K562 (cell line): ENCODE results near the gene CD164L2. TPM values are rescaled to one million over a fixed set of nuclear protein-coding genes. Genes with fewer than 3 reads are reported as not detected.
A peak's percentile ranks its signal among the peaks of the same experiment; 100 is the strongest.

Experiments used
- ARNT ChIP-seq, 2 experiments: fragments of 450-650 bp; IDR thresholded peaks; 2 replicates each; pipeline ENCODE4 v1.6.1; 2016; ENCODE audit warnings: mild to moderate bottlenecking in 1 of 2
- BRF1 ChIP-seq: IDR thresholded peaks from 3 replicates; pipeline ENCODE4 v1.6.1; 2011; ENCODE audit warnings: borderline replicate concordance, mild to moderate bottlenecking; ENCODE audit not compliant: insufficient read length; ENCODE audit errors: extremely low read depth
- CC2D1A ChIP-seq: fragments of 450-650 bp; IDR thresholded peaks from 2 replicates; pipeline ENCODE4 v1.6.1; 2017; ENCODE audit warnings: mild to moderate bottlenecking
- FOXA3 ChIP-seq, 2 experiments: fragments of 450-650 bp in 1 of 2; sonication (generic) in 1 of 2; formaldehyde crosslinking; IDR thresholded peaks in 1 of 2; conservative IDR thresholded peaks in 1 of 2; 2 replicates each; pipeline versions ENCODE4 v1.4.0 to v1.8.0; 2020 to 2022; ENCODE audit warnings: mild to moderate bottlenecking in 2 of 2, missing genetic modification reagents in 1 of 2
- GABPB2 ChIP-seq: fragments of 250-450 bp; sonication (Bioruptor Pico); conservative IDR thresholded peaks from 2 replicates; pipeline ENCODE4 v1.5.1; 2021; ENCODE audit warnings: mild to moderate bottlenecking
- GTF3C2 ChIP-seq: IDR thresholded peaks from 3 replicates; pipeline ENCODE4 v1.6.1; 2011; ENCODE audit warnings: borderline replicate concordance, mild to moderate bottlenecking, moderate library complexity; ENCODE audit not compliant: insufficient read length; ENCODE audit errors: extremely low read depth
- HINFP ChIP-seq: fragments of 450-650 bp; conservative IDR thresholded peaks from 2 replicates; pipeline ENCODE4 v1.6.1; 2016; ENCODE audit warnings: missing genetic modification characterization, low read depth, mild to moderate bottlenecking, control low read depth, missing compliant biosample characterization
- ID3 ChIP-seq, 2 experiments: fragments of 250-450 bp in 1 of 2; fragments of 450-650 bp in 1 of 2; sonication (Bioruptor Pico) in 1 of 2; IDR thresholded peaks; 2 replicates each; pipeline versions ENCODE4 v1.6.1 to v1.8.0; 2016 to 2021; ENCODE audit warnings: mild to moderate bottlenecking in 2 of 2, moderate library complexity in 2 of 2, missing compliant biosample characterization in 1 of 2, missing genetic modification characterization in 1 of 2
- MYNN ChIP-seq, 2 experiments: sonication (generic); formaldehyde crosslinking in 1 of 2; IDR thresholded peaks; 2 replicates each; pipeline versions ENCODE4 v1.5.0 to v1.6.1; 2016 to 2020; ENCODE audit warnings: antibody characterized with exemption in 1 of 2, missing genetic modification reagents in 1 of 2
- PBX2 ChIP-seq, 2 experiments: IDR thresholded peaks in 1 of 2; conservative IDR thresholded peaks in 1 of 2; 2 replicates each; pipeline ENCODE4 v1.6.1; 2016; ENCODE audit warnings: low read depth in 2 of 2, mild to moderate bottlenecking in 1 of 2, missing compliant biosample characterization in 1 of 2, missing genetic modification characterization in 1 of 2, moderate library complexity in 1 of 2
- POLR2A ChIP-seq: fragments of 450-650 bp; conservative IDR thresholded peaks from 2 replicates; pipeline ENCODE4 v1.6.1; 2016
- SMARCA5 ChIP-seq: fragments of 450-650 bp; IDR thresholded peaks from 2 replicates; pipeline ENCODE4 v1.6.1; 2016
- TAF9B ChIP-seq: fragments of 450-650 bp; IDR thresholded peaks from 2 replicates; pipeline ENCODE4 v1.6.1; 2018; ENCODE audit warnings: mild to moderate bottlenecking; ENCODE audit not compliant: partially characterized antibody
- ZC3H4 ChIP-seq: sonication (generic); formaldehyde crosslinking; IDR thresholded peaks from 2 replicates; pipeline ENCODE4 v1.9.0; 2021; ENCODE audit warnings: missing genetic modification reagents, borderline replicate concordance
- ZNF175 ChIP-seq: fragments of 200-800 bp; sonication (Bioruptor generic); IDR thresholded peaks from 2 replicates; pipeline ENCODE4 v1.6.1; 2016; ENCODE audit warnings: low read depth, mild to moderate bottlenecking, missing genetic modification characterization, missing compliant biosample characterization
- ZNF41 ChIP-seq: fragments of 250-450 bp; sonication (Bioruptor Pico); conservative IDR thresholded peaks from 2 replicates; pipeline ENCODE4 v1.4.0; 2020; ENCODE audit warnings: mild to moderate bottlenecking
- ZNF699 ChIP-seq: fragments of 250-450 bp; sonication (Bioruptor Pico); IDR thresholded peaks from 2 replicates; pipeline ENCODE4 v1.8.0; 2021; ENCODE audit warnings: mild to moderate bottlenecking, moderate library complexity; ENCODE audit not compliant: insufficient replicate concordance
- ZNF75A ChIP-seq: fragments of 450-650 bp; formaldehyde crosslinking; IDR thresholded peaks from 2 replicates; pipeline ENCODE4 v1.4.0; 2020; ENCODE audit warnings: mild to moderate bottlenecking
- ZNF764 ChIP-seq: fragments of 250-450 bp; sonication (Bioruptor Pico); IDR thresholded peaks from 2 replicates; pipeline ENCODE4 v1.4.0; 2020; ENCODE audit warnings: low read depth, mild to moderate bottlenecking, moderate library complexity
- polyA plus RNA-seq, 8 experiments: library from polyadenylated mRNA; depleted of rRNA in 4 of 8; stranded (reverse) in 5 of 8; unstranded in 3 of 8; fragments of >200 nt; fragmentation: Nextera tagmentation in 2 of 8; fragmentation: Illumina TruSeq in 1 of 8; extraction: Ambion mirVana in 2 of 8; extraction: Trizol in 1 of 8; gene quantifications; 2 replicates each; pipeline versions ENCODE4 v1.2.1 to v1.2.3, GENCODE V29; 2011 to 2014; ENCODE audit warnings: inconsistent platforms in 1 of 8, missing spikeins in 1 of 8
- total RNA-seq, 7 experiments: library from RNA; depleted of rRNA in 6 of 7; stranded (reverse); fragments of >200 nt in 6 of 7; fragmentation: Illumina TruSeq in 2 of 7; extraction: Trizol in 2 of 7; gene quantifications; 2 replicates each; pipeline versions ENCODE4 v1.2.1 to v1.2.3, GENCODE V29; 2011 to 2021; ENCODE audit warnings: low replicate concordance in 1 of 7

The CD164L2 gene
- total and polyA plus RNA-seq, 9 of the 15 experiments (the other 6 are each of a cell fraction or from before 2014, with no cell fraction given), result 0.08 to 0.92 (median 0.38) TPM; not detected in 1

- no peak for TF ChIP-seq ZNF764
- TF ChIP-seq CC2D1A, result peak; percentile 36; the same call in 1 of the 2 replicates
- peak; percentile 30 to 68; a peak in 2 of 4 replicates for TF ChIP-seq ARNT (IDR thresholded peaks at IDR 0.05)
- TF ChIP-seq BRF1, result no peak
- TF ChIP-seq HINFP (tag), result no peak
- TF ChIP-seq ZNF75A (CRISPR knock-in tag), result no peak
- TF ChIP-seq ID3 (CRISPR knock-in tag; IDR thresholded peaks at IDR 0.05), result no peak
- TF ChIP-seq ID3 (tag; IDR thresholded peaks at IDR 0.05), result peak; percentile 29; the same call in 1 of the 2 replicates
- peak; percentile 70 for TF ChIP-seq POLR2A
- TF ChIP-seq ZC3H4 (CRISPR knock-in tag), result no peak
- no peak for TF ChIP-seq FOXA3 (CRISPR knock-in tag; conservative IDR thresholded peaks at IDR 0.05 in 1 of 2, IDR thresholded peaks at IDR 0.05 in 1 of 2)
- no peak for TF ChIP-seq ZNF699 (CRISPR knock-in tag)
- no peak for TF ChIP-seq ZNF175 (CRISPR knock-in tag)
- no peak for TF ChIP-seq PBX2 (CRISPR knock-in tag; IDR thresholded peaks at IDR 0.05; ENCODE audit: low read depth)
- TF ChIP-seq PBX2 (tag; conservative IDR thresholded peaks at IDR 0.05; ENCODE audit: low read depth), result no peak
- no peak for TF ChIP-seq GABPB2 (CRISPR knock-in tag)
- TF ChIP-seq GTF3C2, result no peak
- no peak for TF ChIP-seq TAF9B
- peak; percentile 73; the same call in 1 of the 2 replicates for TF ChIP-seq SMARCA5
- no peak for TF ChIP-seq MYNN (IDR thresholded peaks at IDR 0.05)
- no peak for TF ChIP-seq MYNN (CRISPR knock-in tag; IDR thresholded peaks at IDR 0.05)
- no peak for TF ChIP-seq ZNF41 (CRISPR knock-in tag)
These were observed 9.1 kb upstream of the CD164L2 start, which contains the start of gene GPR3 (continued) for GRCh38 chr1:27392096-27392777.
